CD4-positive, alpha-beta T cell treated with Interleukin-10 for 1 hour (primary cell): Measurements from ENCODE around the gene ARHGEF19.
"Not testable (repeated sequence)": the region's sequence is repeated elsewhere in the genome, so short reads cannot be mapped to it uniquely, and the experiment has no call there.

Source experiments
- DNase-seq: peaks from one replicate; pipeline ENCODE4 v3.0.0-alpha.2; 2020

Gene ARHGEF19

DNA sequence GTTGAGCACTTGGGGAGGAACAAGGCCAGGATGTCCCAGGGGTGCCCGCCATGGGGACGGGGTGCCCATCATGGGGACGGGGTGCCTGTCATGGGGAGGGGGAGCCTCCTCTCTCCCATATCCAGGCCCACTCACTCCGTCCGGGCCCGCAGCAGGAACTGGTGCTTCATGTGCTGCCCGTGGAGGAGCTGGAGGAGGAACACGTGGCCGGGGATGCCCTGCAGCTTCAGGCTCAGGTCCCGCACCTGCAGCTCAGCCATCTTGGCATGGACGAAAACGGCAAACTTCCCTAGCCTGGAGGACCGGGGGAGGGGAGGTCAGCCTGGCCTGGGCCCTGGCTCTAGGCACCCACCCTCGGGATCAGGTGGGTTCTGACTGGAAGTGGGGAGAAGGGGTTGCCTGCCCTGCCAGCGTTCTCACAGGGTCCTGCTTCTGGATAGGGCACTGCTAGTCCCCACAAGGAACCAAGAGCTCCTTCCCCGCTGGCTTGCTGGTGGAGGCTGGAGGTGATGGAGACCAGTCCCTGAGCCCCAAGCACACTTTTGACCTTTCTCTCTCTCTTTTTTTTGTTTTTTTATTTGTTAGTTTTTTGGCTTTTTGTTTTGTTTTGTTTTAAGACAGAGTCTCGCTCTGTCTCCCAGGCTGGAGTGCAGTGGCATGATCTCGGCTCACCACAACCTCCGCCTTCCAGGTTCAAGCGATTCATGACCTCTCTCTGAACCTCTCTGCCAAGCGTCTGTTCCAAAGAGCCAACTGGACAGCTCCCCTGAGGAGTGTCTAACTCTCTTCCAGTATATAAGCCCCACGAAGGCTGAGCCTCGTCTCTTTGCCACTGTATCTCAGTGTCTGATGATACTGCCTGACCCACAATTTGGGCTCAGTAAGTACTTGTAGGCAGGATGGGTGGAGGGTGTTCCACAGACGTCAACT lies 9.9 kb downstream of the ARHGEF19 start:
- DNase-seq, result no peak

DNA sequence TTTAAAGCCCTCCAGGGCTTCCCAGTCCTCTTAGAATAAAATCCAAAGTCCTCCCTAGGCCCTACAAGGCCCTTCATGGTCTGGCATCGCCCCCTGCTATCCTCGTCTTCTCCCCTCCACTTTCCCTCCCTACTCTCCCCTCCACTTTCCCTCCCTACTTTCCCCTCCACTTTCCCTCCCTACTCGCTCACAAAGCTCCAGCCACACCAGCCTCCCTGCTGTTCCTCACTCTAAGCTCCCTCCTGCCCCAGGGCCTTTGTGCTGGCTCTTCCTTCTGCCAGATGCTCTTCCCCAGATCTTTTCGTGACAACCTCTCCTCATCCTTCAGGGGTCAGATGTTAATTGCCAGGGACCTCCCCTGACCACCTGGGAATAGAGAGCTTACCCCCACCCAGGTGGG lies 12.8 kb downstream of the ARHGEF19 start:
- no peak for DNase-seq

DNA sequence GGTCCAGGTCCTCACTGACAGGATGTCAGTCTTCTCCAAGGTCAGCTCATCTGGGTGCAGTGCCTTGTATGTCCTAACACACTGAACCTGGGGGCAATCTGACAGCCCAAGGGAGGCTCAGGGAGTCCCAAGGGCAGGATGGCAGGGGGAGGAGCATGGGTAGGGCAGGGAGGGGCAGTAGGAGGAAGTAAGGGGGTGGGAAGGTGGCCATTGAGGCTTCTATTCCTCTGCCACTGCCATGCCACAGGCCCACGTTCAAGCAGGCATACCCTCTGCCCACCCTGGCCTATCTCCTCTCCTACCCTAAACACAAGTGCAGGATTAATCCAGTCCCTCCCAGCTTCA lies 13.3 kb downstream of the ARHGEF19 start:
- no peak for DNase-seq

DNA sequence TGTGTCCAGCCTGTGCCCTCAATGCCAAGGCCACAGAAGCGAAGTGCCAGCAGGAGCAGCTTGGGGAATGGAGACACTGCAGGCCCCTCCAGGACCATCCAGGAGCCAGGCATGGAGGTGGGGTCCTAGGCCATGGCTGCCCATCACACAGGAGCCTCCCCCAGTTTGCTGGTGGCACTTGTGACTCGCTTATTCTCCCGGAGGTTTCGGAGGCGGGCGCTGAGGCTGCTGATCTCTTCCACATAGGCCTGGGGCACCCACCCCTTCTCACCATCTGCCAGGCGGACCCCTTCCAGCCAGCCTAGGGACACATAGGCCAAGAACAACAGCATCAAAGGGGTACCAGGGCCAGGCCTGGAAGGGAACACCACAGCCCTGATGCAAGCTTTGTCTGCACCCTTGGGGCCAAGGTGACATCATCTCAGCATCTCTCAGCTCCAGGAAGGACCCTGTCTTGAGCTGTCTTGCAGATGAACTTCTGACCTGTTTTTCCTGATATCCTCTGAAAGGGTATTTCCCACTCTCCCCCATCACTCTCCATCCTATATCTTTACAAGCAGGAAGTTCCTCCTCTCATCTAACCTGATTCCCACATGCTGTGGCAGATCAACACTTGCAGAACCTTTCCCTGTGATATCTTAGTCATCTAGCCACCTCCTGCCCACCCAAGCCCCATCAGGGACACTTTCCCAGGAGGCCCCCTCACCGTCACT lies 13.9 kb downstream of the ARHGEF19 start:
- DNase-seq, result no peak

DNA sequence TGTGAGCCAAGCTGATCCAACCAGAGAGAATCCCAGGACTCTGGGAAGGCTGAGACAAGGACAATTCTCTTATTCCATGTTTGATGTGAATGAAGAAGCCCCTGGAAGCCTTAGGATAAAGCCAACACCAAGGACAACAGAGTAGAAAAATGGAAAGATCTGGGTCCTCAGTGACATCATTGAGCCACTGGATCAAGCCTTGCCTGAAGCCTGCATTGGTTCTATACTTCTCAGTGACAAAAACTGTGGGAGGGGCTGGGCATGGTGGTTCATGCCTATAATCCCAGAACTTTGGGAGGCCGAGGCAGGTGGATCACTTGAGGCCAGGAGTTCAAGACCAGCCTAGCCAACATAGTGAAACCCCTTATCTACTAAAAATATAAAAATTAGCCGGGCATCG lies 15.6 kb downstream of the ARHGEF19 start:
- DNase-seq, result no peak

DNA sequence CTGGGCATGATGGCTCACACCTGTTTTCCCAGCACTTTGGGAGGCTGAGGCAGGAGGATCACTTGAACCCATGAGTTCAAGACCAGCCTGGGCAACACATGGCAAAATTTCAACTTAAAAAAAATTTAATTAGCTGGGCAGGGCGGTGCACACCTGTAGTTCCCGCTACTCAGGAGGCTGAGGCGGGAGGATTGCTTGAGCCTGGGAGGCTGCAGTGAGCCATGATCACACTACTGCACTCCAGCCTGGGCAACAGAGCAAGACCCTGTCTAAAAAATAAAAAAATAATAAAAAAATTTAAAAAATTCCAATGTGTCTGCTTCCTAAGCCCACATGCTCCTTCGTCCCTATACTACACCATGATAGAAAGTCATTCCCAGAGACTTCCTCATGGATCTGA lies 16.3 kb downstream of the ARHGEF19 start:
- DNase-seq, result not testable (repeated sequence)

DNA sequence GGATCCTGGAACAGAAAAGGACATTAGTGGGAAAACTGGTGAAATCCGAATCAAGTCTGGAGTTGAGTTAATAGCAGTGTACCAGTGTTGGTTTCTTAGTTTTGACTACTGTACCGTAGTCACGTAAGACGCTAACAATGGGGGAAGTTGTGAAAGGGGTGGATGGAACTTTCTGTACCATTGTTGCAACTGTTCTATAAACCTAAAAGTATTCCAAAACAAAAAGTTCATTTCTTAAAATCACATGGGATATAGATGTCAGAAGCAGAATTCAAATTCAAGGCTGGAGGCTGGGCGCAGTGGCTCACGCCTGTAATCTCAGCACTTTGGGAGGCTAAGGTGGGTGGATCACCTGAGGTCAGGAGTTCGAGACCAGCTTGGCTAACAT lies 16.9 kb downstream of the ARHGEF19 start:
- no peak for DNase-seq

DNA sequence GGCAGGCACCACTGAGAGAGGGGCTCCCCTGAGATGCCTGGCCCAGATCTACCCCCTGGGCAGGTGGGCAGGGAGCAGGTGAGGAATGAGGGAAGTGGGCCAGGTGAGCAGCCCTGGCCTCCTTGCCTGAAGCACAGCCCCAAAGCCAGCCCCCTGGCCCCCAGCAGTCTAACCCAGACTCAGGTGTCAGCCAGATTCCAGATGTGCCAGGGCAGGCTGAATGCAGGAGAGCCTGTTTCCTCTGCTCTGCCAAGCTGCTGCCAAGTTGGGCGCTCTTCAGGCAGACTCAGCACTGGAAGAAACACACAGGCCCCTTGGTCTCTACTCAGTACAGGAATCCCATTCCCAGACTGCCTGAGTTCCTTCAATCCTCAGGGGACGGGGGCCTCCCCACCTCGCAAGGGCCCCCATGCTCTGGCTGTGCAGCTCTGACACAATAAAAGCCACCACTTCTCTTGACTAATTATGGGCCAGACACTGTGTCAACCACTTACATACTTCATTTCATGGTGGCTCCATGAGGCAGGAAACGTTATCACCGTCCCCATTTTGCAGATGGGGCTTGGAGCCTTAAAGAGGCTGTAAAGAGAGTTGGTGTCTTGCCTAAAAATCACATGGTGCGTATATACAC lies 20.4 kb downstream of the ARHGEF19 start:
- no peak for DNase-seq

DNA sequence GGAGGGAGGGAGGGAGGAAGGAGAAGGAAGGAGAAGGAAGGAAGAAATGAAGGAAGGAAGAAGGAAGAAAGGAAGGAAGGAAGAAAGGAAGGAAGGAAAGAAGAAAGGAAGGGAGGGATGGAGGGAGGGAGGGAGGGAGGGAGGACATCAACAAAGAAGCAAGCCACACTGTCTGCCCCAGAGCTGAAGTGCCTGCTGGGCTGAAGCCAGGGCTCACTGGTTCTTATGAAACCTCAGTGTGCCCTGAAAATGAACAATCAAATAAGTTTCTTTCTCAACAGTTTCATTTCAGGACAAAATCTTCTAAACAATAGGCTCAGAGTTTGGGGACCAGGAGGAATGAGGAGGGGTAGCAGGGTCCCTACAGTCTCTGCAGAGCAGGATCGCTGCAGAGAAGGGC lies 21.1 kb downstream of the ARHGEF19 start:
- DNase-seq, result no peak

DNA sequence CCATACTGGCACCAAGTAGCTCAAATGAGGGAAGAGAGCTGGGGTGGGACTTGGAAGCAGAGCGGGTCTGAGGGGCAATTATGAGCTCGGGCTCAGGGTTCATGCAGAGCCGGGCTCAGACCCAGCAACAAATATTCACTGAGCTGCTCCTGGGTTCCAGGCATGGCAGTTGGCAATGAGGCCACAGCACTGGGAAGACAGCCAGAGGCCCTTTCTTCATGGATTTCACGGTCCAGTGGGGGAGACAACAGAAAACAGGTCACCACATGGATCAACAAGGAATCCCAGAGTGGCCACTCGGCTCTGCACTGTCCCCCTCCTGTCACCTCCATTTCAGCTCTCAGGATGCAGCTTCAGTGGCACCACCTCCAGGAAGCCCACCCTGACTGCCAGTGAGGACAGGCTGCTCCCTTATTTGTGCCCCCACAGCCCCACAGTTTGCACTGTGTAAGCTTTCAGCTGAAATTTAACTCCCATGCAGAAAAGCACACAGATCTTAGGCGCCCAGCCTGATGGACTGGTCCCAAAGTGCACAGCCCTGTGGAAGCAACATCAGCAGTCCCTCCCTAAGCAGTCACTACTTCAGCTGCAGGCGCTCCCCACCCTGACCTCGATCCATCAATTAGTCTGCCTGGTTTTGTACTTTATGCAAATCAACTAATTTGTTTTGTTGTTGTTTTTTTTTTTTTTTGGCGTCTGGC lies 22.4 kb downstream of the ARHGEF19 start:
- DNase-seq, result no peak

DNA sequence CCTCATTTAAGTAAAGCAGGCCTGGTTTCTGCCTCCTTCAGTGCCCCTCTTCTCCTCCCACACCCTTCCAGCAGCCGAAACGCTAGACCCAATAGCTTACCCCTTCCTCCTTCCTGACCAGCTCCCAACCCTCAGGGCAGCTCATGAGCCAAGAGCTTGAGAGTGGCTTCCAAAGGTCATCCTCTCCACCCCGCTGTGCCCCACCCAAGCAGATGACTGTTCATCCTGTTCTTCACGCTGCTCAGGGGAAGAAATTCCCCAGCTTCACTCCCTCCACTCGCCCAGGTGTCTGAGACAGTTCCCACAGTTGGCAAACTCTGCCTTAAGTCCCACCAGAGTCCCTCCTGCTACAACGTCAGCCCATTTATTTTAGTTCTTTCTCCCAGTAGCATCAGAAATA lies 23.4 kb downstream of the ARHGEF19 start:
- no peak for DNase-seq

DNA sequence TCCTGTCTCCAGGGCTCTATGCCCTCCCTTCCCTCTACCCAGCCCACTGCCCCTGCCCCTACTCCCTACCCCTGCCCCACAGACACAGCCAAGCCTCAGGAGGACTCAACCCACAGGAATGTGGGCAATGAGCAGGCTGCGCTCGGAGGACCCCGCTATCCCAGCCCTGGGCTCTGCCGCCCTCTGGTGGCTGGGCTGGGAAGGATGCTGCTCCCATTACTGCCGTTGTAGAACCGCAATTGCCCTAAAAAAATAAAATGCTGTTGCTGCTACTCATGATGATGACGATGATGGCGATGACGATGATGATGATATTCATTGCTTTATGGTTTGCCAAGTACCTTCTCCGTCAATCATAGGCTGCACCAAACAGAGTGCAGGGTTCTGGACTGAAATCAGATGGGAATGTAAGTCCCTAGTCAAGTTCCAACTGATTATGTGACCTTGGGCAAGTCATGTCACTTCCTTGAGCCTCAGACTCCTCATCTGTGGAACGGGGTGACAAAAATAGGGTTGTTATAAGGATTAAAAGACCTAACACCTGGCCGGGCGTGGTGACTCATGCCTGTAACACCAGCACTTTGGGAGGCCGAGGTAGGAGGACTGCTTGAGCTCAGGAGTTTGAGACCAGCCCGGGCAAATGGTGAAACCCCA lies 24.6 kb downstream of the ARHGEF19 start:
- DNase-seq, result peak; percentile 81

DNA sequence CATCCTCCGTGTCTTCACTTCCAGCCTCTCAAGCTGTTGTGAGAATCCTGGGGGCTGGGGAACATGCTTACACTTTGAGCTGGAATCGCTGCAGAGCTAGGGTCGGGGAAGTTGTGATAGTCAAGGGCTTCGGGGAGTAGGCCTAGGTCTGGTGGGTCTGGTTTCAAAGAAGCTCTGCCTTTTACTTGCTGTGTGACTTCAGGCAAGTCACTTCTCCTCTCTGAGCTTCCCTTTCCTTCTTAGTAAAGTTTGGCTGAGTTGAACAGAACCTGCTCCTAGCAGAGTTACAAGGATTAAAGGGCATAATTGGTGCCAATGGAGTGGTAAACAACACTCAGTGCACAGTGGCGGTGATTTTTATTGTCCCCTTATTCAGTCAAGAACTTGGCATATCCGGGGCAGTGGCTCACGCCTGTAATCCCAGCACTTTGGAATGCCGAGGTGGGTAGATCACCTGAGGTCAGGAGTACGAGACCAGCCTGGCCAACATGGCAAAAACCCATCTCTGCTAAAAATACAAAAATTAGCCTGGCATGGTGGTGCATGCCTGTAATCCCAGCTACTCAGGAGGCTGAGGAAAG lies 25.7 kb downstream of the ARHGEF19 start:
- DNase-seq, result no peak

DNA sequence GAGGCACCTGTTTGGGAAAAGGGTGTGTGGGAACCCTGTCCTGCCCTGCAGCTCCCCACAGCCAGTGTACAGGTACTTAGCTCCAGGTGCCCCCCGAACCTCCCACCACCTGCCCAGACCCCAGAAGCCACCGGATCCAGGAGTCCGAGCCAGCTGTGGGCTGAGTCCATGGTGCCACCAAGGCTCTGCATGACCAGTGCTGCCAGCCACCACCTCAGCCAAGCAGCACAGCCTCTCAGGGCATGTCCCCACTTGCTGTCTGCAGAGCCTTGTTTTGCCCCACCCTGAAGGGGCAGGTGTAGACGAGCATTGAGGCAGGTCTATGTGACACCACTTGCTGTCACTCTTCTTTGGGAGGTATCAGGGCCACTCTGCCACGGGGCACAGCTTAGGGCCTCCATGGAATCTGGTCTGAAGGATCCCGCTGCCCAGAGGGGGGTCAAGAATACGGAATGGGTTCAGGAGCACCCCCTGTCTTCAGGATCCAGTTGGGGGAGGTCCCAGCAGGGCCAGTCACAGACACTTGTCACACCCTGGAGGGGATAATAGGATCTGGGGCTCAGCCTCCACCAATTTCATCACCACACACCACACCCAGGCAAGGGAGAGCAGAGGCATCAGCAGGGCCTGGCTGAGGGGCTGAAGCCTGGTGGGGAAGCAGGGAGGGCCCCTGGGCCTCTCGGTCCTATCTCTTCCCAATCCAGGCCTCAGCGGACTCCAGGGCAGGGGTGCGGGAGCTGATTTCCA lies 27.7 kb downstream of the ARHGEF19 start:
- DNase-seq, result no peak

DNA sequence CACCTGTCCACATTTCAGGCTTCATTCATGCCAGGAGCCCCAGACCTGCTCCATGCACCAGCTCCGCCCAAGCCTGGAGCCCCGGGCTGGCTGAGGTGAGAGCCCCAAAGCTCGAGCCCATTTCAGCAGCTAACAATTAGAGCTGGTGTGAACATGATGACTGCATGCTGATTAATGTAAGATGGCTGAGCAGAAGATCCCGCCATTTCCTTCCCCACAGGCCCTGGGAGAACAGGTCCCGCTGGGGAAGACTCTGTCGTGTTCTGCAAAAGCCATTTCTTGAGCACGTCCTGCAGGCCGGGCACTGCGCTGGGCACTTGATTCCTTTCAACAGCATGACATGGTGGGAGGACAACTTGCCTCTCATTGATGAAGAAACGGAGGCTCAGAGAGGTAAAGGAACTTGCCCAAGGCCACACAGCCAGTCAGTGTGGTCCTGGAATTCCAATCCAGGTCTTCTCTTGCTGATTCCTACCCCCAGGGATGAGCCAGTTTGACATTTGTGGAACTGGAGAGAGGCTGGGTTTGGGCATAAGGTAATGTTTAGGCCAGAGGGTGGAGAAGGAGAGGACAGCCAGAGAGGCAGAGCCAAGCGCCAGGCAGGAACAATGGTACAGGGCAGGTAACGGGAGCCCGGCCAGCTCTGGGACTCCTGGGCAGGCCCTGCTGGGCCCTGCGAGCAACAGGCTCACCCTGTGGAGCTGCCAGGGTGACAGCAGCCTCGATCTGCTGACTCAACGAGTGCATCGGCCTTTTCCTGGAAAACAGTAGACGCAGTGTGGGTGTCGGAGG lies 28.5 kb downstream of the ARHGEF19 start:
- DNase-seq, result no peak

DNA sequence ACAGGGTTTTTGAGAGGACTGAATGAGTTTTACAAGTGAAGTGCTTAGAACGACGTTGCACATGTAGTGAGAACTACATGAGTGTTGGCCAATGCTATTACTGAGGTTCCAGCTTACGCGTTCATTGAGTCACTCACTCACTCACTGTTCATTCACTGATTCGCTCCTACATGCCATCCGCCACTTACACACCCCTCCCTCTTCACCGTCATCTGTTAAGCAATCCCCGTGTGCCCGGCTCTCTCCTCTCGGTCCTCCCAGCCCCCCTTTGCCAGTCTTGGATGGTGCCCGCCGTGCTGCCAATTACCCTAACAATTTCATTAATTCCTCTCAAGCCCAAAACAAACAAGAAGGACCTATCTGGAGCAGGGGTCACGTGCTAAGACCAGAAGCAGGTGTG lies 29.3 kb downstream of the ARHGEF19 start:
- no peak for DNase-seq

DNA sequence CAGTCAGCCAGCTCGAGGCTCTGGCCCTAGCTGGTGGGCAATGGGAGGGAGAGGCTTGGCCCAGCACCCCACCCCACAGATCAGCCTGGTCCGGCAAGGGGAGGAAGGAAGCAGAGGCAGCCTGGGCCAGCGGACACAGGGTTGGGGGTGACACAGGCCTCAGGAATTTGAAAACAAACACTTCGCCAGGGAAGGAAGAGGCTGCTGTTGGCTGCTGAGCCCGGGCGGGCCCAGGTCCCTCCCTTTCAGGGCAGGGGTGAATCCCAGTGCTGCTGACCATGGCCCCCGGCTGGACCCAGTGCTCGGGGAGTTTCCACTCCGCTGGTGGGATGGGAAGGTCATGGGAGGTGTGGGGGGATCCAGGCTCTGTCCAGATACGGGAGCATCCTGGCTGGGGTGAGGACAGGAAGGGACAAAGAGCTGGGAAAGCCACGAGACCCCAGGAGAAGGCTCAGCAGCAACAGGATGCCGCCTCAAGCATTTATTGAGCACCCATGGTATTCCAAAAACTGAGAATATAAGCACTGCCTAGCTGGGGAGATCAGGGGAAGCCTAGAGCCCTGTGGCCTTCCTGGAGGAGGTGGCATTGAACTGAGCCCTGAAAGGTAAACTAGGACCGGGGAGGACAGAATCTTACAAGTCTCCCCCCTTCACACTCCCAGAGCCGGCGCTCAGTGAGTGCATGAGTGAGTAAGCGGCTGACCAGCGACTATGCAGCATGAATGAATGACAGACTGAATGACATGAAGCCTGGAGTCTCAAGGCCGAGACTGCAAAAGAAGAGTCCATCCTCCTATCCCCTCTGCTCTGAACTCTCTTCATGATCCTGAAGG lies 30.3 kb downstream of the ARHGEF19 start:
- DNase-seq, result no peak

DNA sequence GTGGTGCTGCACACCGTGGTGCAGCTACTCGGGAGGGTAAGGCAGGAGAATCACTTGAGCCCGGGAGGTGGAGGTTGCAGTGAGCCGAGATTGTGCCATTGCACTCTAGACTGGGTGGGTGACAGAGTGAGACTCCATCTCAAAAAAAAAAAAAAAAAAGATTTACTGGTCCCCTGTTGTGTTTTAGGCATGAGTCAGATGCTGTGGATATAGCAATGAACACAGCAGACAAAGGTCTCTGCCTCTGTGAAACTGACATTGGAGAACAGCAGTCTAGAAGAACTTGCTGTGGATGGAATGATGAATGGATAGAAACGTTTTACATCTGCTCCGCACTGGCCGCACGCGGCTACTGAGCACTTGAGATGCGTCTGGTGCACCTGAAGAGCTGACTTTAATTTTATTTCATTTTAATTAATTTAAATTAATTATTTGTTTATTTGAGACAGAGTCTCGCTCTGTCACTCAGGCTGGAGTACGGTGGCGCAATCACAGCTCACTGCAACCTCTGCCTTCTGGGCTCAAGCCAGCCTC lies 32.1 kb downstream of the ARHGEF19 start:
- no peak for DNase-seq
